Naive B cell (primary cell): ENCODE measurements around the gene FAM180A. TPM values are rescaled to one million over a fixed set of nuclear protein-coding genes. Genes with fewer than 3 reads are reported as not detected.
A peak's percentile ranks its signal among the peaks of the same experiment; 100 is the strongest.

ENCODE experiments used
- ATAC-seq, 2 donors: fragments of 150-1000 bp; cut with Tn5 transposase; 2 replicates each; pipeline ENCODE4 v1.10.0; 2021; ENCODE audit warnings: low read depth in 2 of 2, mild to moderate bottlenecking in 2 of 2, moderate library complexity in 2 of 2
- DNase-seq: peaks from one replicate; pipeline ENCODE4 v3.0.0; 2022
- H3K27ac Mint-ChIP-seq, 6 donors: one replicate each; pipeline ENCODE4 v1.8.0; 2020 to 2022; ENCODE audit warnings: mild to moderate bottlenecking in 6 of 6, mixed read lengths in 6 of 6, moderate library complexity in 5 of 6, inconsistent platforms in 2 of 6
- H3K27me3 Mint-ChIP-seq, 3 donors: one replicate each; pipeline ENCODE4 v1.8.0; 2021 to 2022; ENCODE audit warnings: mixed read lengths in 3 of 3, mild to moderate bottlenecking in 1 of 3
- H3K36me3 Mint-ChIP-seq, 2 donors: one replicate each; pipeline ENCODE4 v1.8.0; 2020 to 2022; ENCODE audit warnings: mixed read lengths in 2 of 2, inconsistent platforms in 1 of 2, mild to moderate bottlenecking in 1 of 2
- H3K4me1 Mint-ChIP-seq, 3 donors: one replicate each; pipeline ENCODE4 v1.8.0; 2020 to 2022; ENCODE audit warnings: mixed read lengths in 3 of 3, inconsistent platforms in 1 of 3, mild to moderate bottlenecking in 1 of 3, moderate library complexity in 1 of 3
- H3K4me3 Mint-ChIP-seq, 8 donors: one replicate each; pipeline ENCODE4 v1.8.0; 2020 to 2022; ENCODE audit warnings: mild to moderate bottlenecking in 8 of 8, mixed read lengths in 8 of 8, moderate library complexity in 8 of 8, inconsistent platforms in 2 of 8
- H3K9me3 Mint-ChIP-seq, 7 donors: one replicate each; pipeline ENCODE4 v1.8.0; 2020 to 2022; ENCODE audit warnings: mixed read lengths in 7 of 7, mild to moderate bottlenecking in 5 of 7, inconsistent platforms in 2 of 7, moderate library complexity in 1 of 7
- polyA plus RNA-seq, 6 donors: library from polyadenylated mRNA; unstranded; fragments of 300-500 nt; fragmentation: Illumina TruSeq; gene quantifications; one replicate each; pipeline ENCODE4 v1.2.3, GENCODE V29; 2021; ENCODE audit warnings: low read depth in 6 of 6

FAM180A gene
- polyA plus RNA-seq, 6 donors from 2014 or later, result not detected

GRCh38 chr7:135692055-135692454, 56.6 kb downstream of the FAM180A start:
- Mint-ChIP-seq H3K4me1 (peaks cover 0 to 4% (median 0%) of the 10 kb centered on the region in 3 donors), H3K27ac (no peak overlapping the region), H3K9me3 (no peaks in the 10 kb centered on the region), H3K27me3 (no peaks in the 10 kb centered on the region), H3K4me3 (no peak overlapping the region), H3K36me3 (peaks cover 5 to 15% of the 10 kb centered on the region in 2 donors)
- ATAC-seq (no peak), DNase-seq (no peak)

- no peaks in the 10 kb centered on the region for H3K27me3 Mint-ChIP-seq
- peak overlapping the region in 1 of 6 donors; percentile 37 for H3K27ac Mint-ChIP-seq
- no peaks in the 10 kb centered on the region for H3K9me3 Mint-ChIP-seq
- DNase-seq (no peak), ATAC-seq (no peak)
- peaks cover 0 to under 1% (median 0%) of the 10 kb centered on the region in 3 donors for H3K4me1 Mint-ChIP-seq
- no peak overlapping the region for H3K4me3 Mint-ChIP-seq
- peaks cover 5 to 17% of the 10 kb centered on the region in 2 donors for H3K36me3 Mint-ChIP-seq
These were observed 58.0 kb downstream of the FAM180A start for GRCh38 chr7:135690566-135690965.

DNA sequence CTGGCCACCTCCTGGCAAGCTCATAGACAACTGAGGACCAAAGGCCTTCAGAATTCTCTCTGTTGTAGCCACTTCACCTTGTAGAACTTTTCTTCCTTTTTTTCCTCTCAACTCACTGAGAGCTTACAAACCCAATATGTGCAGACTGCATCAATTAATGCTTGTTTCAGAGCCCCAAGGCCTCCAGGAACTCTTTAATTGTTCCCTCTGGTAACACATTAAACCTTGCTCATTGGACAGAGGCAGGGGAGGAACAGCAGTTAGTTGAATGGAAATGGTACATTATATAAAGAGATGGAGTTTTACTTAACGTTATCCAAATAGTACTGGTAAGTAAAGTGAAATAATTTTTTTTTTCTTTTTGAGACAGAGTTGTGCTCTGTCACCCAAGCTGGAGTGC, 61.1 kb downstream of the FAM180A start:
- peak overlapping the region in 2 of 6 donors; percentile 65 to 67 for H3K27ac Mint-ChIP-seq

DNA sequence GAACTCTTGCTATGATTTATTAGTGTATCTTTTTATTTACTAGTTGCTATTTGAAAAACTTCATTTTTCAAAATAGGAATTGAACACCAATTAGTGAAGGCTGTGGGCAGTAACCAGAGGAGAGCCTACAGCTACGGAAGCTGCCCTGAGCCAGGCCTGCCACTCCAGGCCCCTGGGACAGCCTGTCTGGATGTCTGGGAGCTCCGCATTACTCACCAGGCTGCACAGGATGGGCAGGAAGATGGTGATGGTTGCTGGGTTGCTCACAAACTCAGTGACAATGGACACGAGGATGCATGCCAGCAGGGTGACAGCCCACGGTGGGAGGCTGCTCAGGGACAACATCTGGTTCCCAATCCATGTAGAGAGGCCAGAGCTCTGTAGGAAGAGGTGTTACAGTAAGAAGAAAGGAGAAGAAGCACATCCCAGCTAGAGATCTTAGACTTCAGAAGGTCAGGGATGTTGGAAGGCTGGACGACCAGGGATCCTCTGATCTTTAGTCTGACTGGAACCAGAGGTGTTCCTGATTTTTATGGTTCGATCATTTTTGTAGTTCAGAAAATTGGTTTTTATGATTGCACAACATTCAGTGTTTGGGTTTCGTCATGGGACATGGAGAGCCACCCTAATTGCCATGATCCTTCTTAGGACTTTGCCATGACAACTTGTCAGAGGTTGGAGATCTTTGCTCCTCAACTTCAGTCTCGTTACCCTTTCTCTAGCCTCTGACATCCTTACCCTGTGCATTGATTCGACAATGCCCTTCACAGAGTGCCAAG, 63.1 kb downstream of the FAM180A start:
- DNase-seq (no peak), ATAC-seq (no peak)
- H3K27me3 Mint-ChIP-seq, result no peaks in the 10 kb centered on the region
- no peak overlapping the region for H3K4me3 Mint-ChIP-seq
- no peaks in the 10 kb centered on the region for H3K9me3 Mint-ChIP-seq
- H3K27ac Mint-ChIP-seq, result peak overlapping the region in 1 of 6 donors; percentile 28
- peaks cover 15 to 30% (median 17%) of the 10 kb centered on the region in 3 donors for H3K4me1 Mint-ChIP-seq
- peaks cover 5 to 14% of the 10 kb centered on the region in 2 donors for H3K36me3 Mint-ChIP-seq

More for the DNA sequence above, 61.1 kb downstream of the FAM180A start:
- H3K36me3 Mint-ChIP-seq, result peaks cover 5 to 14% of the 10 kb centered on the region in 2 donors
- H3K4me1 Mint-ChIP-seq, result peaks cover 4 to 16% (median 6%) of the 10 kb centered on the region in 3 donors
- no peak overlapping the region for H3K4me3 Mint-ChIP-seq
- DNase-seq, result no peak
- H3K27me3 Mint-ChIP-seq, result no peaks in the 10 kb centered on the region
- ATAC-seq, result no peak
- no peaks in the 10 kb centered on the region for H3K9me3 Mint-ChIP-seq

DNA sequence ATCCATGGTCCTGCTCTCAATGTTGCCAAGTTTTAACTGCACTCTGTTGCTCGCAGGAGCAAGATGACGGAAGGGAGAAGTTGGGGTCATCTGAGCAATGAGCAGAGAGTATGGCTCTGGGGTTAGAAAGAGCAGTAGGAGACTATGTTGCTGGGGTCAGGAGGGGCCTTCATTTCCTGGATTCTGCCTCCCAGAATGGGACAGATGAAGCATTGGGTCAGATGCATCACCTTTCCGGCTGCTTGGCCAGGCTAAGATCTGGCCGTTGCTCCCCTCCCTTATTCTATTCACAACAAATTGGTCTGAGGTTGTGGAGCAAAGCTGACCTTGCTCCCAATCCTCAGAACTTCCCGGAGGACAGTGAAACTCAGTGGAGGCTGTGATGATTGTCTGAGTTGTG, 63.9 kb downstream of the FAM180A start:
- H3K4me3 Mint-ChIP-seq, result no peak overlapping the region
- ATAC-seq, result no peak
- no peak for DNase-seq
- no peaks in the 10 kb centered on the region for H3K9me3 Mint-ChIP-seq
- peaks cover 5 to 14% of the 10 kb centered on the region in 2 donors for H3K36me3 Mint-ChIP-seq
- peak overlapping the region in 1 of 6 donors; percentile 52 for H3K27ac Mint-ChIP-seq
- H3K27me3 Mint-ChIP-seq, result no peaks in the 10 kb centered on the region
- H3K4me1 Mint-ChIP-seq, result peaks cover 15 to 30% (median 20%) of the 10 kb centered on the region in 3 donors

- no peak for DNase-seq
- no peak overlapping the region for H3K4me3 Mint-ChIP-seq
- peaks cover 15 to 30% (median 20%) of the 10 kb centered on the region in 3 donors for H3K4me1 Mint-ChIP-seq
- H3K27ac Mint-ChIP-seq, result peak overlapping the region in 3 of 6 donors; percentile 20 to 52 (median 36)
- ATAC-seq, result no peak
- H3K27me3 Mint-ChIP-seq, result no peaks in the 10 kb centered on the region
- H3K36me3 Mint-ChIP-seq, result peaks cover 4 to 11% of the 10 kb centered on the region in 2 donors
- no peaks in the 10 kb centered on the region for H3K9me3 Mint-ChIP-seq
These were observed 64.5 kb downstream of the FAM180A start for GRCh38 chr7:135684136-135684535.

DNA sequence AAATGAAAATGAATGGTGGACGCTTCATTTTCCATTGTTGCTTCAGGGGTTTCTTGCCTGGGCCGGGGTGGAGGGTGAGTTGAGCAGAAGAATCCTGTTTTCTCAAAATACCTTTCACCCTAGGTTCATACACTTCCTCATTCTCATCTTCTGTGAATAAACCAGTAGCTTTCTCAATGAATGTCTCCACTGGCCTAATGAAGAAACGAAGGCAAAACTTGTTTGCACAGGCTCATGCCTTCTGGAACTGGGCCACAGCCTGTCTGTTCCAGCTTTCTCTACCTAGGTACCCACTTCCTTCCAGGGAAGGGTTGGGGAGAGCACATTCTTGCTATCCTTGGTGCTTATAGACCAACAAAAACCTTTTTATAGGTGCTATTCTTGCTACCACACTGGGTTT, 65.0 kb downstream of the FAM180A start:
- Mint-ChIP-seq H3K27me3 (no peaks in the 10 kb centered on the region), H3K36me3 (peaks cover 6 to 14% of the 10 kb centered on the region in 2 donors), H3K27ac (peak overlapping the region in 2 of 6 donors; percentile 38 to 52), H3K4me3 (no peak overlapping the region), H3K9me3 (no peaks in the 10 kb centered on the region), H3K4me1 (peaks cover 15 to 30% (median 20%) of the 10 kb centered on the region in 3 donors)
- no peak for ATAC-seq
- DNase-seq, result no peak

GRCh38 chr7:135682191-135682590, 66.4 kb downstream of the FAM180A start:
- H3K27me3 Mint-ChIP-seq, result no peaks in the 10 kb centered on the region
- H3K4me3 Mint-ChIP-seq, result peak overlapping the region in 1 of 8 donors; percentile 21
- no peaks in the 10 kb centered on the region for H3K9me3 Mint-ChIP-seq
- H3K36me3 Mint-ChIP-seq, result peaks cover 6 to 24% of the 10 kb centered on the region in 2 donors
- ATAC-seq, result no peak
- H3K4me1 Mint-ChIP-seq, result peaks cover 15 to 30% (median 20%) of the 10 kb centered on the region in 3 donors
- DNase-seq, result no peak
- H3K27ac Mint-ChIP-seq, result peak overlapping the region; percentile 1 to 79 (median 50)

GRCh38 chr7:135681762-135682161, 66.9 kb downstream of the FAM180A start:
- ATAC-seq (no peak), DNase-seq (no peak)
- Mint-ChIP-seq H3K9me3 (no peaks in the 10 kb centered on the region), H3K4me3 (peak overlapping the region in 1 of 8 donors; percentile 59), H3K27ac (peak overlapping the region in 2 of 6 donors; percentile 45 to 54), H3K36me3 (peaks cover 6 to 24% of the 10 kb centered on the region in 2 donors), H3K27me3 (no peaks in the 10 kb centered on the region), H3K4me1 (peaks cover 15 to 30% (median 20%) of the 10 kb centered on the region in 3 donors)

Other genes starting within 250 kb of the FAM180A start
- 10 to 100 TPM; 15.1 to 23.9 (median 18.5) TPM for gene CNOT4, start 238.7 kb downstream of the FAM180A start, polyA plus RNA-seq
- 10 to 100 TPM in 5 of 6 donors, 1 to 10 TPM in 1; 8.8 to 22.0 (median 18.2) TPM for gene NUP205, start 190.9 kb downstream of the FAM180A start, polyA plus RNA-seq
- gene STMP1, start 86.3 kb downstream of the FAM180A start, polyA plus RNA-seq, result 10 to 100 TPM; 54.1 to 94.9 (median 65.4) TPM
- gene SLC13A4, start 20.6 kb downstream of the FAM180A start, polyA plus RNA-seq, result under 1 TPM in 3 of 6 donors, not detected in 3; 0.05 to 0.43 (median 0.24) TPM
- 100 to 1,000 TPM; 203 to 341 (median 281) TPM for gene MTPN, start 228.5 kb upstream of the FAM180A start, polyA plus RNA-seq